ENCODE measurements around the gene PIGV. TPM values are rescaled to one million over a fixed set of nuclear protein-coding genes. Genes with fewer than 3 reads are reported as not detected.

The PIGV gene
- total RNA-seq, 2 experiments from 2014 or later, result 16.4 to 16.9 TPM

DNA sequence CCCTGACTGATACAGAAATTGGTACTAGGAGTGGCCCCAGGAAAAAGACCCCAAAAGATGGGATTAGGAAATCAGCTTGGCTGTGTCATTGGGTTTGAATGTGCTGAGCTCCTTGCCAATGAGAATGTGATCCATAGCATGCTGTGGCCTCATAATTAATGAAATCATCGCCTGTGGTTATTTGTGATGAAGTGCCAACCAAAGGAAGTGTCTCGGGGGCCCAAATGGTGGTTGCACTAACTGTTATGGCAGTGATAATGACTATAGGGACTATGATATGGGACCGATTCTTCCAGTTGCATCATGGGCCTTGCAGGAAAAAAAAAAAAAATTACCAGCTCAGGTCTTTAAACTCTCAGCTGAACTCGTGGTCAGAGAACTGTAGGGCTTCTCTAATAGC is 23.3 kb downstream of the PIGV start:
- Mint-ChIP-seq H3K4me3 (no peak overlapping the region), H3K9me3 (no peaks in the 10 kb centered on the region), H3K36me3 (ENCODE audit: low read depth) (peaks cover 1% of the 10 kb centered on the region), H3K27me3 (no peaks in the 10 kb centered on the region), H3K27ac (no peak overlapping the region), H3K4me1 (peaks cover 20% of the 10 kb centered on the region)
- no peak for DNase-seq
- ChIA-PET POLR2A (interaction anchor here (1.0 kb wide), 1 partner anchor 54 kb away, joined by 3 read pairs; no protein-coding TSS in a partner anchor), CTCF (interaction anchor here (0.6 to 4.7 kb wide), 12 partner anchors 9 to 830 kb away, joined by 3 to 37 read pairs (median 8); partner anchors contain the start of genes GPN2, PIGV and ZDHHC18)

DNA sequence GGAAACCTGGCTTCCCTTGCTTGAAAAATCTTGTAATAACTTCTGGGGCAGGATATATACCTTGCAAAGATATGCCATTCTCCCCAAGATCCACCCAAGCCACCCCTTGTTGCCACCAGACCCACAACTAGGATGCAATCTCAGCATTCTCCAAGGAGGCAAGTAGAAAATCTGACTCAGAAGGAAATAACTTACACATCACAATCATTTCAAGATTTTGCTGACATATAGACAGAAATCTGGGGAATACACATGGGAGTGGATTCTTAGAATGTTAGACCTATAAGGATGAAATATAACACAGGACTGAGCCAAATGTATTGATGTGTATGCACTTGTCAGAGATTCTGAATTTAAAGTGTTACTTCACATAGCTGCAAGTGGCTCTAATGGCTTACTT is 24.0 kb downstream of the PIGV start:
- POLR2A ChIA-PET, result interaction anchor here (0.6 kb wide), 1 partner anchor 20 kb away, joined by 3 read pairs; no protein-coding TSS in a partner anchor
- H3K9me3 Mint-ChIP-seq, result no peaks in the 10 kb centered on the region
- no peak overlapping the region for H3K27ac Mint-ChIP-seq
- no peak for DNase-seq
- H3K4me1 Mint-ChIP-seq, result peaks cover 20% of the 10 kb centered on the region
- CTCF ChIA-PET, result interaction anchor here (0.6 to 4.7 kb wide), 9 partner anchors 9 to 97 kb away, joined by 3 to 37 read pairs (median 14); partner anchors contain the start of genes GPN2, PIGV and ZDHHC18
- H3K27me3 Mint-ChIP-seq, result no peaks in the 10 kb centered on the region
- peaks cover 1% of the 10 kb centered on the region for H3K36me3 Mint-ChIP-seq (ENCODE audit: low read depth)
- no peak overlapping the region for H3K4me3 Mint-ChIP-seq

DNA sequence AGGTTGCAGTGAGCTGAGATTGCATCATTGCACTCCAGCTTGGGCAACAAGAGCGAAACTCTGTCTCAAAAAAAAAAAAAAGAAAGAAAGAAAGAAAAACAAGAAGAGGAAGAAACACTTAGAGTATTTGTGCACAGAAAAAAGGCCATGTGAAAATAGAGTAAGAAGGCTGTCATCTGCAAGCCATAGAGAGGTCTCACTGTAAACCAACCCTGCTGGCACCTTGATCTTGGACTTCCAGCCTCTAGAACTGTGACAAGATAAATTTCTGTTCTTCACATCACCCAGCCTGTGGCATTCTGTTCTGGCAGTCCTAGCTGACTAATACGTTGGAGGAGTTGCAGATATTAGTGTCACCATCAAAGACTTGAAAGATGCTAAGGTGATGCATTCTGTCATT is 26.6 kb downstream of the PIGV start:
- DNase-seq, result no peak
- Mint-ChIP-seq H3K36me3 (ENCODE audit: low read depth) (no peaks in the 10 kb centered on the region), H3K4me1 (peaks cover 20% of the 10 kb centered on the region), H3K4me3 (no peak overlapping the region), H3K9me3 (no peaks in the 10 kb centered on the region), H3K27ac (no peak overlapping the region), H3K27me3 (no peaks in the 10 kb centered on the region)
- ChIA-PET CTCF (interaction anchor here (0.7 to 1.4 kb wide), 3 partner anchors 9 to 51 kb away, joined by 3 to 4 read pairs (median 3); no protein-coding TSS in a partner anchor), POLR2A (no interaction called here)

DNA sequence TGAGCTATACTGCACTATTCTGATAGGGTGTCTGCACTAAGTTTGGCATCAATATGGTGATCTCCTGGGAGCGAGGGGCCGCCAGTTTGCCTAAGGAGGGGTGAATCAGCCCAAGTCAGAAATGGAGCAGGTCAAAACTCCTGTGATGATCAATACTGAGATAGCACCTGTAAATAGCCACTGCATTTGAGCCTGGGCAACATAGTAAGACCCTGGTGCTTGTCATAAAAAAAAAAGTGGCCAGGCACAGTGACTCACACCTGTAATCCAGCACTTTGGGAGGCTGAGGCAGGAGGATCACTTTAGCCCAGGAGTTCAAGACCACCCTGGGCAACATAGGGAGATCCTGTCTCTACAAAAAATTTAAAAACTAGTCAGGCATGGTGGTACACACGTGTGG is 27.1 kb downstream of the PIGV start:
- Mint-ChIP-seq H3K4me3 (no peak overlapping the region), H3K4me1 (peaks cover 20% of the 10 kb centered on the region), H3K9me3 (no peaks in the 10 kb centered on the region), H3K27me3 (no peaks in the 10 kb centered on the region), H3K27ac (no peak overlapping the region), H3K36me3 (ENCODE audit: low read depth) (no peaks in the 10 kb centered on the region)
- ChIA-PET CTCF (interaction anchor here (0.7 to 1.4 kb wide), 6 partner anchors 8 to 73 kb away, joined by 3 to 4 read pairs (median 3); no protein-coding TSS in a partner anchor), POLR2A (no interaction called here)
- no peak for DNase-seq

DNA sequence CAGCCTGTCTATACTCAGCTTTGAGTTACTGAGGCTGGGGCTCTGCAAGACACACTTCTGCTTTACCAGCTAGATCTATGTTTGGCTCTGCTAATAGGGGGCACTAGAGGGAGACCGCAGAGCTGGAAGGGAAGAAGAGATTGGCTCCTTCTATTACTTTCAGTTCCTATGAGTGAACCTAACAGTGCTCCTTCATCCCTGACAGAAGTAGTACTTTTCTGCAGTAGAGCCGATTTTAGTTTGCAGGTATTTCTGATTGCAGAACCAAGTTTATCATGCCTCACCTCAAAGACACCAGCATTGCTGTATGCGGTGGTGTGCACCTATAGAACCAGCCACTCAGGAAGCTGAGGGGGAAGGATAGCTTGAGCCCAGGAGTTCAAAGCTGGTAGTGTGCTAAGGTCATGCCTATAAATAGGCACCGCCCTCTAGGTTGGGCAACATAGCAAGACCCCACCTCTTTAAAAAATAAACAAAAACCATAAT is 33.1 kb downstream of the PIGV start:
- POLR2A ChIA-PET, result interaction anchor here (0.7 to 0.9 kb wide), 2 partner anchors 45 to 219 kb away, joined by 3 to 4 read pairs; no protein-coding TSS in a partner anchor
- Mint-ChIP-seq H3K27ac (peak overlapping the region; percentile 76), H3K4me3 (peak overlapping the region; percentile 51)

DNA sequence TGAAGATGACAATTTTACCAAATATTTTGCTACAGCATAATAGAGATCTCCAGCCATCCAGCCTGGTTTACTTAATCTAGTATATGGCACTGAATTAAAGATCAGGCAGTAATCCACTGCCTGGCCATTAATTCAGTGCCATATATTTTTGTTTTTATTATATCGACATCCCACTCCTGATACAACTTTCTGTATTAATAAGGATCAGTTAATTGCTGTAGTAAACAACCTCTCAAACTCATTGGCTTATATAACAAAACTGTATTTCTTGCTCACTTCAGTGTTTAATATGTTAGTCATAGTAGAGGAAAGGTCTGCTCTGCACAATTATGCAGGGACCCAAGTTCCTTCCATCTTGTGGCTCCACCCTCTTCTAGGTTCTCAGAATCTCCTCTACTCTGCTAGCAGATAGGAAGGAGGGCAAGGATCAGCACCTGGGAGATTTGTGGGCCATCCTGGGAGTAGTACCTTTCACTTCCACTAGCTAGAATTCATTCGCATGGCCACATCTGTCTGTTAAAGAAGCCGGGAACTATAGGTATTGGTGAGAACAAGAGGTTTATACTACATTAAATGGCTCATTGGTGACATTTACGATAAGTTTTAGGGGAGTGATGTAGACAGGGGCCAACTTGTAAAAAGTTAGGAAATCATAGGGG is 35.1 kb downstream of the PIGV start:
- H3K9me3 Mint-ChIP-seq, result no peaks in the 10 kb centered on the region
- peaks cover 6% of the 10 kb centered on the region for H3K36me3 Mint-ChIP-seq (ENCODE audit: low read depth)
- H3K4me1 Mint-ChIP-seq, result peaks cover 42% of the 10 kb centered on the region
- no peak overlapping the region for H3K4me3 Mint-ChIP-seq
- H3K27me3 Mint-ChIP-seq, result no peaks in the 10 kb centered on the region
- CTCF ChIA-PET, result interaction anchor here (0.7 to 3.1 kb wide), 4 partner anchors 8 to 65 kb away, joined by 3 to 15 read pairs (median 4); no protein-coding TSS in a partner anchor
- no peak for DNase-seq
- H3K27ac Mint-ChIP-seq, result no peak overlapping the region
- POLR2A ChIA-PET, result no interaction called here

More for the DNA sequence above, 33.1 kb downstream of the PIGV start:
- peaks cover 30% of the 10 kb centered on the region for H3K4me1 Mint-ChIP-seq
- no peaks in the 10 kb centered on the region for H3K27me3 Mint-ChIP-seq
- DNase-seq, result peak; percentile 43
- CTCF ChIA-PET, result interaction anchor here (0.6 to 2.1 kb wide), 12 partner anchors 10 to 321 kb away, joined by 3 to 18 read pairs (median 4); partner anchors contain the start of gene PIGV
- H3K36me3 Mint-ChIP-seq (ENCODE audit: low read depth), result no peaks in the 10 kb centered on the region
- H3K9me3 Mint-ChIP-seq, result no peaks in the 10 kb centered on the region

DNA sequence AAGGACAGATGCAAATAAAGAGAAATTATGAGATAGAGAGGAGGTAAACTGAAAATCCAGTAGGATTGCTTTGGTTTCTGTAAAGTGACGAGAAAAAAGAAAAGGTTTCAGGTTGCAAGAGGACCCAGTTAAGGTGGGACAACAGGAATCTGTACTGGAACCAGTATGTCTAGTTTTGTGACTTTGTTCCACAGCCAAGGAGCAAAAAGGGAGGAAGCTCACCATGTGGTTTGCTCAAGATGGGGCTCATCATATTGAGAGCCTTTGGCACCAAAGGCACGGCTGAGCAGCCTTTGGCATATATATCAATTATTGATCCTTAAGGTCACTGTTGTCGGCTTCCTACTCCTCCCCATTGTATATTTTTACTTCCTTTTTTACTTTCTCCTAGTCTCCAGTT is 37.0 kb downstream of the PIGV start:
- ChIA-PET CTCF (interaction anchor here (1.0 to 3.1 kb wide), 4 partner anchors 9 to 41 kb away, joined by 4 to 15 read pairs (median 6); no protein-coding TSS in a partner anchor), POLR2A (no interaction called here)
- no peak overlapping the region for H3K27ac Mint-ChIP-seq
- H3K36me3 Mint-ChIP-seq (ENCODE audit: low read depth), result peaks cover 20% of the 10 kb centered on the region
- H3K4me3 Mint-ChIP-seq, result no peak overlapping the region
- peaks cover 60% of the 10 kb centered on the region for H3K4me1 Mint-ChIP-seq
- DNase-seq, result no peak
- no peaks in the 10 kb centered on the region for H3K9me3 Mint-ChIP-seq
- H3K27me3 Mint-ChIP-seq, result no peaks in the 10 kb centered on the region

DNA sequence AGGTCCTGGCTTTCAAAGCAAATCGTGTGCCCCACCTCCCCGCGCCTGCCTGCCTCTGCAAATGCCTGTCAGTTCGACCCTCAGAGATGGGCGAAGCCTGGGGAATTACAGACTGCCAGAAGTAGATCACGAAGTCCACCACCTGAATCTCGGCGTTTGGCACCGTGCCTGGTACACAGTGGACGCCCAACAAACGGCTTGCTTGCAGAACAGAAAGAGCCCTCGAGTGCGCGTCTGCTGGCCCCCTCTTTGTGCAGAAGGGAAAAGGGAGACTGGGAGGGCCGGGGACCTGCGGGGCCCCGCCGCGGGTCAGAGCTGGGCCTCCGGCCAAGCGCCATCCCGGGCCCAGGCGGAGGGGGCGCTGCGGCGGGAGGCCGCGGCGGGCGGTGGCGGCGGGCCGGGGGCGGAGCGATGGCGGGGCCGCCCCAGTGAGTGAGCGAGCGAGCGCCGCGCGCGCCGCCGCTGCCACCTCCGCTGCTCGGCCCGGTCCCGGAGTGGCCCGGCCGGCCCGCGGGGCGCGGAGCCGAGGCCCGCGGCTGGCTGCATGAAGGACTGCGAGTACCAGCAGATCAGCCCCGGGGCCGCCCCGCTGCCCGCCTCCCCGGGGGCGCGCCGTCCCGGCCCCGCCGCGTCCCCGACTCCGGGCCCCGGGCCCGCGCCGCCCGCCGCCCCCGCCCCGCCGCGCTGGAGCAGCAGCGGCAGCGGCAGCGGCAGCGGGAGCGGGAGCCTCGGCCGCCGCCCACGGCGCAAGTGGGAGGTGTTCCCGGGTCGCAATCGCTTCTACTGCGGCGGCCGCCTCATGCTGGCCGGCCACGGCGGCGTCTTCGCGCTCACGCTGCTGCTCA is 38.7 kb downstream of the PIGV start, which contains the start of gene ZDHHC18:
Gene ZDHHC18, plus strand, starts transcription at position 428 of the 845 bp plus-strand sequence. Its CDS starts 117 bp downstream, at position 545.
- Mint-ChIP-seq H3K27ac (peak within 1 kb of the TSS; percentile 95), H3K27me3 (no peaks in the 10 kb centered on the region), H3K4me1 (peaks cover 64% of the 10 kb centered on the region), H3K9me3 (no peaks in the 10 kb centered on the region), H3K36me3 (ENCODE audit: low read depth) (peaks cover 31% of the 10 kb centered on the region), H3K4me3 (peak within 1 kb of the TSS; percentile 93)
- POLR2A ChIA-PET, result interaction anchor here (0.6 to 1.0 kb wide), 2 partner anchors 9 to 401 kb away, joined by 3 to 4 read pairs; no protein-coding TSS in a partner anchor
- CTCF ChIA-PET, result interaction anchor here (0.6 to 2.4 kb wide), 9 partner anchors 10 to 557 kb away, joined by 3 to 8 read pairs (median 4); no protein-coding TSS in a partner anchor
- peak; percentile 66 for DNase-seq

DNA sequence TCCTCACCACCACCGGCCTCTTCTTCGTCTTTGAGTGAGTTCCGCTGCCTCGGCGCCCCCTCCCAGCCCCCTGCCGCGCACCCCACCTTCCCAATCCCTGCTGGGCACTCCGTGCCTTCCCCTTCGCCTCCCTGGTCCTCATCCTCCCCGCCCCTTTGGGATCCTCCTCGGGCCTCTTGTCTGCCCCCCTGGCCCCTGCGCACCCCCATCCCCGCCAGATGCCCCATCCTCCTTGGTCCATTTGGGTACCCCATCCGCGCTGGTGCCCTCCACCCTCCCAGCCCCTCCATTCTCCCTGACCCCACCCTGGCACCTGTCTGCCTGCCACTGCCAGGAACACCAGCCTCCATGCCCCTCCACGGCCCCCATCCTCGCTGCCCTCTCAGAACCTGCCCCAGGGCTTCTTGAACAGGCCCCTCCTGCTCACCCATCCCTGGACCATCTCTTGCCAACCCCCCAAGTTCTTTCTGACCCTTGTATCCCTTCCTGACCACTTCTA is 39.4 kb downstream of the PIGV start:
- Mint-ChIP-seq H3K27me3 (no peaks in the 10 kb centered on the region), H3K36me3 (ENCODE audit: low read depth) (peaks cover 35% of the 10 kb centered on the region), H3K9me3 (no peaks in the 10 kb centered on the region), H3K4me1 (peaks cover 68% of the 10 kb centered on the region), H3K4me3 (peak overlapping the region; percentile 93), H3K27ac (peak overlapping the region; percentile 94)
- ChIA-PET CTCF (interaction anchor here (2.2 kb wide), 1 partner anchor 224 kb away, joined by 6 read pairs; no protein-coding TSS in a partner anchor), POLR2A (no interaction called here)
- DNase-seq, result no peak

DNA sequence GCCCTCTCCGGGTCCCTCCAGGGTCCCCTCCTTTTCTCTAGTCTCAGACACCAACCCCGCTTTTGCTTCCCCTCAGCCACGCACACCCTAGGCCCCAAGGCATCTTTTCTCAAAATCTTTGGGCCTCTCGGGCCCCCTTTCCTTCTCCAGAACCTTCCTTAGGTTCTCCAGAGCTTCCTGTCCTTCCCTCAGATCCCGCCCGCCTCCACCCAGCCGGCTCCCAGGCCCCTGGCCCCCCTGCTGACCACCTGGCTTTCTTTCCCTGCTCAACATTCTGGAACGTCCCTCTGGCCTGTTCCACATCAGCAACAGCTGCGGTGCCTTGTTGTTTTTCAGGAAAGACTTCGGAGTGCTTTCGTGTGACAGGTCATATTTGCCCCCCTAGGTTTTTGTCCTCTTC is 39.9 kb downstream of the PIGV start:
- Mint-ChIP-seq H3K4me1 (peaks cover 73% of the 10 kb centered on the region), H3K27ac (peak overlapping the region; percentile 94), H3K27me3 (no peaks in the 10 kb centered on the region), H3K36me3 (ENCODE audit: low read depth) (peaks cover 41% of the 10 kb centered on the region), H3K4me3 (peak overlapping the region; percentile 93), H3K9me3 (no peaks in the 10 kb centered on the region)
- ChIA-PET CTCF (interaction anchor here (2.2 kb wide), 1 partner anchor 225 kb away, joined by 6 read pairs; no protein-coding TSS in a partner anchor), POLR2A (no interaction called here)
- DNase-seq, result no peak

DNA sequence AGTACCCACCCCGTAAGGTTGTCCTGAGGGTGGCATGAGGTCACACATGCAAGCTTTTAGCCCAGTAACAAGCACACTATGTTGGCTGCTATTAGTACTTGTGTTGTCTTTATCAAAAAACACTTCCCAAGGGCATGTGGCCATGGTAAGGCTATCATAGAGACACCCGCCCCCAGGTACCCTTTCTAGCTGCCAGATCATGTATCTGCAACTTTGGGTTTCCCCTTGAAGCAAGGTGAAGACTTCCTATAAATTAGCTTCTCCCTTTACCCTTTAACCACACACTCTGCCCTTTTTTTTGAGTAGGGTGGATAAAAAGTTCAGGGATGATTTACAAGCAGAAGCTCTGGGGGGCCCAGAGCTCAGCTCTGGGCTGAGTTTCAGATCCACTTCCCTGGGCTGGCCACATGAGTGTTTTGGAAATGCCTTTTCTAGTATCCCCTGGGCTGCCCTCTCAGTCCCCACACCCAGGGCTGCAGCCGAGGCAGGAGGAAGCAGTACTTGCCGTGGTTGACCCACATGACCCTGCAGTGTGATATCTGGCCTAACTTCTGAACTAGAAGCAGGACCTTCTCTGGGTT is 40.8 kb downstream of the PIGV start:
- DNase-seq, result no peak
- no peaks in the 10 kb centered on the region for H3K27me3 Mint-ChIP-seq
- POLR2A ChIA-PET, result no interaction called here

More for the DNA sequence above, 40.8 kb downstream of the PIGV start:
- Mint-ChIP-seq H3K9me3 (no peaks in the 10 kb centered on the region), H3K4me1 (peaks cover 76% of the 10 kb centered on the region), H3K36me3 (ENCODE audit: low read depth) (peaks cover 49% of the 10 kb centered on the region), H3K4me3 (peak overlapping the region; percentile 93), H3K27ac (peak overlapping the region; percentile 94)
- CTCF ChIA-PET, result interaction anchor here (0.6 to 2.2 kb wide), 5 partner anchors 9 to 226 kb away, joined by 3 to 7 read pairs (median 4); no protein-coding TSS in a partner anchor
